Measurements from ENCODE around the gene TRAT1. TPM values are rescaled to one million over a fixed set of nuclear protein-coding genes. Genes with fewer than 3 reads are reported as not detected.

Gene TRAT1
- total and polyA plus RNA-seq, 2 donors (not counting 3 experiments of a cell fraction or from before 2014, with no cell fraction given): not detected

DNA sequence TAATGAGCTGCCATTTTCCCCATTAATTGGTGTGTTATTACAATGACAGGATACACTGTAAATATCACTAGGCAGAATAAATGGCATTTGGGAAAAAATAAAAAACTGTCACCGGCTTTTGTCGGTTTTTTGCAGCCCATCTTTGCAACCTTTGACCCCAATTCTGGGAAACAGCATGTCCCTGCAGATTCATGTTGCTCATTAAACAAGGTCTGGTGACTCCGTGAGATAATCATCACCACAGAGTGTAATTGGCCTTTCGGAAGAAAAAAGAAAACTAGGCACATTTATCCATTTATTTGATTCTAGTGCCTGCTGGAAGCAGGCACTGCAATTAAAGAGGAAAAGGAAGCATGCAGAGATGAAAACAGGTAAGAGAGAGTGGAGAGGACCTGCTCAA, 64.5 kb downstream of the TRAT1 start:
- no peak for DNase-seq (ENCODE audit: low read depth, low spot score)
- no peak overlapping the region for H3K27ac ChIP-seq (ENCODE audit: insufficient read depth, low read depth, low read length)

More for the DNA sequence above, 64.5 kb downstream of the TRAT1 start:
- ChIA-PET CTCF (interaction anchor here (0.8 kb wide), 1 partner anchor 126 kb away, joined by 3 read pairs; no protein-coding TSS in a partner anchor), POLR2A (no interaction called here)
- H3K9me1 ChIP-seq (replicated peaks; ENCODE audit: control insufficient read depth, extremely low read depth, insufficient read depth, low read length): no peaks in the 10 kb centered on the region
- no peaks in the 10 kb centered on the region for H3K4me1 ChIP-seq (ENCODE audit: control insufficient read depth, extremely low read depth, insufficient read depth, low read length)
- no peaks in the 10 kb centered on the region for H3K27me3 ChIP-seq (ENCODE audit: control insufficient read depth in 2 of 2, insufficient read depth in 2 of 2, low read length in 2 of 2)
- H3K9me3 ChIP-seq (replicated peaks; ENCODE audit: control insufficient read depth, insufficient read depth, low read length): no peaks in the 10 kb centered on the region
- no peak for FAIRE-seq
- H3K9ac ChIP-seq (replicated peaks; ENCODE audit: extremely low read depth, insufficient read depth, low read length): no peak overlapping the region
- H3K4me2 ChIP-seq (ENCODE audit: insufficient read depth, low read length): no peak overlapping the region
- BruUV-seq (replicated peaks): no TSS peak
- intact Hi-C loops (cut with micrococcal nuclease) (no loop called here), dilution Hi-C loops (cut with MboI; ENCODE audit: extremely low pct_ligation_motif_present, low sequenced_read_pairs) (no loop called here)
- TF ChIP-seq FOS (IDR thresholded peaks at IDR 0.05; ENCODE audit: borderline replicate concordance, insufficient read depth, low read length) (no peak), GATA2 (IDR thresholded peaks at IDR 0.05; ENCODE audit: insufficient read depth, insufficient read length, low read depth, low read length) (no peak), EZH2 (IDR thresholded peaks at IDR 0.05; ENCODE audit: borderline replicate concordance, low read depth, low read length, severe bottlenecking) (no peak), MAX (IDR thresholded peaks at IDR 0.05; ENCODE audit: insufficient read depth, insufficient read length) (no peak), POLR2A (IDR thresholded peaks at IDR 0.05; ENCODE audit: low read depth, low read length) (no peak), JUN (IDR thresholded peaks at IDR 0.05; ENCODE audit: borderline replicate concordance, insufficient read depth, insufficient read length, low read depth) (no peak), MYC (IDR thresholded peaks at IDR 0.05; ENCODE audit: low read depth, low read length) (no peak), POLR2AphosphoS5 (IDR thresholded peaks at IDR 0.05; ENCODE audit: insufficient read depth, low read depth, low read length) (no peak)
- TF ChIP-seq, protein P1, sequence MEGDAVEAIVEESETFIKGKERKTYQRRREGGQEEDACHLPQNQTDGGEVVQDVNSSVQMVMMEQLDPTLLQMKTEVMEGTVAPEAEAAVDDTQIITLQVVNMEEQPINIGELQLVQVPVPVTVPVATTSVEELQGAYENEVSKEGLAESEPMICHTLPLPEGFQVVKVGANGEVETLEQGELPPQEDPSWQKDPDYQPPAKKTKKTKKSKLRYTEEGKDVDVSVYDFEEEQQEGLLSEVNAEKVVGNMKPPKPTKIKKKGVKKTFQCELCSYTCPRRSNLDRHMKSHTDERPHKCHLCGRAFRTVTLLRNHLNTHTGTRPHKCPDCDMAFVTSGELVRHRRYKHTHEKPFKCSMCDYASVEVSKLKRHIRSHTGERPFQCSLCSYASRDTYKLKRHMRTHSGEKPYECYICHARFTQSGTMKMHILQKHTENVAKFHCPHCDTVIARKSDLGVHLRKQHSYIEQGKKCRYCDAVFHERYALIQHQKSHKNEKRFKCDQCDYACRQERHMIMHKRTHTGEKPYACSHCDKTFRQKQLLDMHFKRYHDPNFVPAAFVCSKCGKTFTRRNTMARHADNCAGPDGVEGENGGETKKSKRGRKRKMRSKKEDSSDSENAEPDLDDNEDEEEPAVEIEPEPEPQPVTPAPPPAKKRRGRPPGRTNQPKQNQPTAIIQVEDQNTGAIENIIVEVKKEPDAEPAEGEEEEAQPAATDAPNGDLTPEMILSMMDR (IDR thresholded peaks at IDR 0.05; ENCODE audit: extremely low read depth in 1 of 2, insufficient read depth in 1 of 2, low read depth in 1 of 2, low read length in 2 of 2): no peak
- H4K20me1 ChIP-seq (replicated peaks; ENCODE audit: control insufficient read depth, extremely low read depth, insufficient read depth, low read length): no peaks in the 10 kb centered on the region
- no peaks in the 10 kb centered on the region for H3K79me2 ChIP-seq (ENCODE audit: control insufficient read depth, insufficient read depth, low read length)
- no peaks in the 10 kb centered on the region for H3K36me3 ChIP-seq (ENCODE audit: control insufficient read depth in 2 of 2, extremely low read depth in 1 of 2, insufficient read depth in 2 of 2, low read length in 2 of 2)
- no peak overlapping the region for H2AFZ ChIP-seq (ENCODE audit: low read depth, low read length)
- no peak overlapping the region for H3K4me3 ChIP-seq (replicated peaks in 1 of 3; ENCODE audit: insufficient read depth in 1 of 3, low read depth in 1 of 3, low read length in 3 of 3)

Data from endothelial cell of umbilical vein (primary cell).